ENCODE results near the gene SLC30A1.
"Not testable (repeated sequence)": the region's sequence is repeated elsewhere in the genome, so short reads cannot be mapped to it uniquely, and the experiment has no call there.

- TF ChIP-seq EZH2 (IDR thresholded peaks at IDR 0.05; ENCODE audit: borderline replicate concordance, insufficient read depth, low read length, poor library complexity, severe bottlenecking); CTCF (IDR thresholded peaks at IDR 0.05; ENCODE audit: poor library complexity, severe bottlenecking); REST (IDR thresholded peaks at IDR 0.05; ENCODE audit: borderline replicate concordance); SMC3 (conservative IDR thresholded peaks at IDR 0.05; ENCODE audit: poor library complexity); TAF1 (IDR thresholded peaks at IDR 0.05; ENCODE audit: low read depth); RAD21 (conservative IDR thresholded peaks at IDR 0.05); EP300 (conservative IDR thresholded peaks at IDR 0.05; ENCODE audit: poor library complexity, severe bottlenecking); POLR2AphosphoS5 (IDR thresholded peaks at IDR 0.05); MXI1 (conservative IDR thresholded peaks at IDR 0.05; ENCODE audit: poor library complexity, severe bottlenecking): not testable (repeated sequence)
Observed at GRCh38 chr1:211570378-211570777, 8.6 kb downstream of the SLC30A1 start.

Data from neural cell (in vitro differentiated cells).